HCT116 (cell line): ENCODE results near the gene MTHFD1L.
A peak's percentile ranks its signal among the peaks of the same experiment; 100 is the strongest.

ENCODE experiments used
- ATF3 ChIP-seq: IDR thresholded peaks from 2 replicates; pipeline ENCODE4 v1.6.1; 2012
- CTCF ChIP-seq, 3 experiments: fragments of 200-600 bp in 1 of 3; sonication (generic) in 1 of 3; IDR thresholded peaks in 2 of 3; conservative IDR thresholded peaks in 1 of 3; 2 replicates each; pipeline ENCODE4 v1.5.1; 2012 to 2017; ENCODE audit warnings: low read depth in 2 of 3, low read length in 2 of 3, antibody characterized with exemption in 1 of 3, borderline replicate concordance in 1 of 3, control low read depth in 1 of 3, mild to moderate bottlenecking in 1 of 3, mixed read lengths in 1 of 3, mixed run types in 1 of 3, moderate library complexity in 1 of 3; ENCODE audit not compliant: insufficient read depth in 1 of 3
- EGR1 ChIP-seq: IDR thresholded peaks from 2 replicates; pipeline ENCODE4 v1.6.1; 2012; ENCODE audit warnings: low read depth
- EZH2 ChIP-seq: fragments of 200-600 bp; sonication (generic); IDR thresholded peaks from 2 replicates; pipeline ENCODE4 v1.6.1; 2017; ENCODE audit warnings: antibody characterized with exemption, mixed run types
- EZH2phosphoT487 ChIP-seq: fragments of 200-600 bp; IDR thresholded peaks from 2 replicates; pipeline ENCODE4 v1.6.1; 2018; ENCODE audit warnings: antibody characterized with exemption, borderline replicate concordance
- MAX ChIP-seq: IDR thresholded peaks from 2 replicates; pipeline ENCODE4 v1.6.1; 2012
- POLR2A ChIP-seq: IDR thresholded peaks from 2 replicates; pipeline ENCODE4 v1.7.0; 2011; ENCODE audit warnings: borderline replicate concordance; ENCODE audit not compliant: insufficient read depth, insufficient read length; ENCODE audit errors: extremely low read depth
- POLR2AphosphoS5 ChIP-seq: IDR thresholded peaks from 2 replicates; pipeline ENCODE4 v1.6.1; 2011; ENCODE audit warnings: mild to moderate bottlenecking, low read depth, low read length, moderate library complexity
- REST ChIP-seq: IDR thresholded peaks from 2 replicates; pipeline ENCODE4 v1.6.1; 2012; ENCODE audit warnings: low read depth
- SP1 ChIP-seq: IDR thresholded peaks from 2 replicates; pipeline ENCODE4 v1.6.1; 2012; ENCODE audit warnings: low read depth
- YY1 ChIP-seq: IDR thresholded peaks from 2 replicates; pipeline ENCODE4 v1.6.1; 2011; ENCODE audit warnings: low read length, low read depth, moderate library complexity, mild to moderate bottlenecking; ENCODE audit not compliant: insufficient replicate concordance; ENCODE audit errors: extremely low read depth
- ZNF274 ChIP-seq: fragments of 200-500 bp; sonication (Bioruptor generic); IDR thresholded peaks from 2 replicates; pipeline ENCODE4 v1.6.1; 2014; ENCODE audit warnings: mild to moderate bottlenecking, low read depth, low read length, inconsistent platforms

GRCh38 chr6:151014404-151015100 lies 149.1 kb downstream of the MTHFD1L start:
- no peak for TF ChIP-seq POLR2AphosphoS5
- no peak for TF ChIP-seq EGR1
- no peak for TF ChIP-seq ATF3
- TF ChIP-seq EZH2 = no peak
- TF ChIP-seq POLR2A = no peak
- TF ChIP-seq YY1 = no peak
- peak; percentile 74 to 99 (median 98); a peak in 5 of 6 replicates for TF ChIP-seq CTCF (IDR thresholded peaks at IDR 0.05 in 2 of 3, conservative IDR thresholded peaks at IDR 0.05 in 1 of 3; ENCODE audit: borderline replicate concordance in 1 of 3, insufficient read depth in 1 of 3, low read depth in 2 of 3, low read length in 2 of 3)
- no peak for TF ChIP-seq ZNF274
- TF ChIP-seq SP1 = no peak; the same call in 1 of the 2 replicates
- TF ChIP-seq REST = no peak
- no peak for TF ChIP-seq EZH2phosphoT487
- peak; percentile 67 for TF ChIP-seq MAX
